Activated T-cell treated with anti-CD3 and anti-CD28 coated beads, Interleukin-2, amount 50 U/mL, for 4 hours (primary cell): ENCODE data around the gene B4GALT6. TPM values are rescaled to one million over a fixed set of nuclear protein-coding genes. Genes with fewer than 3 reads are reported as not detected.

ENCODE experiments used
- ATAC-seq, 2 donors: fragments of 200-7000 bp; cut with Tn5 transposase; one replicate each; pipeline ENCODE4 v1.10.0; 2021
- DNase-seq: peaks from one replicate; pipeline ENCODE4 v3.0.0-alpha.2; 2020
- H3K27me3 Mint-ChIP-seq: one replicate; pipeline ENCODE4 v1.8.0; 2021; ENCODE audit warnings: low read depth, mixed read lengths
- H3K36me3 Mint-ChIP-seq: one replicate; pipeline ENCODE4 v1.8.0; 2022; ENCODE audit warnings: mixed read lengths; ENCODE audit not compliant: insufficient read depth
- H3K4me1 Mint-ChIP-seq: one replicate; pipeline ENCODE4 v1.8.0; 2021; ENCODE audit warnings: low read depth, mixed read lengths
- H3K4me3 Mint-ChIP-seq: one replicate; pipeline ENCODE4 v1.8.0; 2021; ENCODE audit warnings: mild to moderate bottlenecking, moderate library complexity, mixed read lengths
- H3K9me3 Mint-ChIP-seq: one replicate; pipeline ENCODE4 v1.8.0; 2021; ENCODE audit warnings: mixed read lengths
- total RNA-seq, 3 donors: library from RNA; stranded (reverse); gene quantifications; one replicate each; pipeline ENCODE4 v1.2.1, GENCODE V29; 2021

The B4GALT6 gene
- total RNA-seq, 3 donors from 2014 or later: 0.84 to 2.4 (median 1.3) TPM

DNA sequence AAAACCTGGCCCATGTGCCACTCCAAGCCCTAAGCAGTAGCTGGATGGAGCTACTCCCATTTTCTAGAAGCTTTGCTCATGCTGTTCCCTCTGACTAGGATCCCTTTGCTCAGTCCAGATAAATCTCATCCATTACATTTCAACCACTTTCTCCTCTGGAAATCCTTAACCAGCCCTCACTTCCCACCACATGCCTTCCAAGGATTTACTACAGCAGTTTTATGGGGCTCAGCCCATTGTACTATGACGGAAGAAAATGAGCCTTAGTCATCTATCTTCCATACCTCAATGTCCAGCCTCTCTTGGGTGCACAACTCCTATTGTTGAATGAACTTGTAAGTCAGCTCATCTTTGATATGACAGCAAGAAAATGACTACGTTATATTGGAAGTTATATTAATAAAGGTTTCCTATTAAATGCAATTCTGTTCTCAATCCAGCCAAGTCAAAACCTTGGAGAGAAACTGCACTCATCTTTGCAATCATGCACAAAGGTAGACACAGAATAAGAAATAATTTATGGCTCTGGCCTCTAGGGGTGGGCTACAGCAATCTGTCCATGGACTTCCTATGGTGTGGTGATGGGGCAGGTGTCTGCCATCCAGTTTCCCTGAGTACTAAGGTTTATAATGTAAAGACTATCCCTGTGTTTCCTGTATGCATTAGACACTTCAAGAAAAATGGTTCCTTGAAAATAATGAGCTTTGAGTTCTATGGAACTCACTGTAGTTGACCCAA is 3.4 kb downstream of the B4GALT6 start:
- Mint-ChIP-seq H3K9me3 (no peaks in the 10 kb centered on the region), H3K4me3 (no peak overlapping the region)

GRCh38 chr18:31680433-31680811 is 4.0 kb downstream of the B4GALT6 start:
- no peak overlapping the region for H3K4me3 Mint-ChIP-seq
- peaks cover 8% of the 10 kb centered on the region for H3K4me1 Mint-ChIP-seq
- peaks cover 23% of the 10 kb centered on the region for H3K27me3 Mint-ChIP-seq
- no peak for DNase-seq
- no peak for ATAC-seq
- no peaks in the 10 kb centered on the region for H3K9me3 Mint-ChIP-seq
- H3K36me3 Mint-ChIP-seq: no peaks in the 10 kb centered on the region

More for the DNA sequence above, 3.4 kb downstream of the B4GALT6 start:
- DNase-seq (no peak), ATAC-seq (no peak)
- H3K36me3 Mint-ChIP-seq: no peaks in the 10 kb centered on the region
- H3K4me1 Mint-ChIP-seq: peaks cover 8% of the 10 kb centered on the region
- H3K27me3 Mint-ChIP-seq: peaks cover 28% of the 10 kb centered on the region

GRCh38 chr18:31679791-31680432 is 4.5 kb downstream of the B4GALT6 start:
- H3K36me3 Mint-ChIP-seq: no peaks in the 10 kb centered on the region
- H3K9me3 Mint-ChIP-seq: no peaks in the 10 kb centered on the region
- H3K4me3 Mint-ChIP-seq: no peak overlapping the region
- no peak for DNase-seq
- peaks cover 23% of the 10 kb centered on the region for H3K27me3 Mint-ChIP-seq
- peaks cover 8% of the 10 kb centered on the region for H3K4me1 Mint-ChIP-seq
- no peak for ATAC-seq

DNA sequence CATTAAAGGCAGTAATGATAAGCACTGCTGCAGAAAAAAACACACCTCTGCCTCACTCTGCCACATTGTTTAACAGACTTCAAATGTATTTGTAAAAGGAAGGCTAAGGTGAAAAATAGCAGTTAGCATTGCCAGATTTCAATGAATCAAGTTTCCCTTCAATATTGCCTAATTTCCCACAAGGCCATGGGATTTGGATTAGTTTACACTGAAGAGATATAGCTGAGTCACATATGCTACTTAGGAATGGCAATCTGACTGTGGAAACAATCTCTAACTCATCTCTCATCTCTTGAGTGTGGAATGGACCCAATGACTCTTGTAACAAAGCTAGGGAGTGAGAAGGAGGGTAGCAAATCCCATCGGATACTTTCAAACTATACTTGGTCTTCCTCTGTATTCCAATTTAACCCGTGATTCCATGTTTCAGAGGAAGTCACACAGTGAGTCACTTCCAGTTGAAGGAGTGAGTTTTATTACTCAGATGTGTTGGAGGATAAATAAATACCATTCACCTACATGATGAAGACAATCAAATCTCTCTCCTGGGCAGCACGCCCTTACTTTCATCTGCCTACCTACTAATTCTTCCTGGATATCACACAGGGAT is 5.1 kb downstream of the B4GALT6 start:
- ATAC-seq: no peak
- no peaks in the 10 kb centered on the region for H3K9me3 Mint-ChIP-seq
- no peak overlapping the region for H3K4me3 Mint-ChIP-seq
- H3K4me1 Mint-ChIP-seq: peaks cover 6% of the 10 kb centered on the region
- peaks cover 22% of the 10 kb centered on the region for H3K27me3 Mint-ChIP-seq
- DNase-seq: no peak
- H3K36me3 Mint-ChIP-seq: no peaks in the 10 kb centered on the region

GRCh38 chr18:31678425-31678824 is 6.0 kb downstream of the B4GALT6 start:
- H3K4me1 Mint-ChIP-seq: no peaks in the 10 kb centered on the region
- H3K9me3 Mint-ChIP-seq: no peaks in the 10 kb centered on the region
- ATAC-seq (no peak), DNase-seq (no peak)
- H3K4me3 Mint-ChIP-seq: no peak overlapping the region
- H3K27me3 Mint-ChIP-seq: peaks cover 14% of the 10 kb centered on the region
- H3K36me3 Mint-ChIP-seq: no peaks in the 10 kb centered on the region

DNA sequence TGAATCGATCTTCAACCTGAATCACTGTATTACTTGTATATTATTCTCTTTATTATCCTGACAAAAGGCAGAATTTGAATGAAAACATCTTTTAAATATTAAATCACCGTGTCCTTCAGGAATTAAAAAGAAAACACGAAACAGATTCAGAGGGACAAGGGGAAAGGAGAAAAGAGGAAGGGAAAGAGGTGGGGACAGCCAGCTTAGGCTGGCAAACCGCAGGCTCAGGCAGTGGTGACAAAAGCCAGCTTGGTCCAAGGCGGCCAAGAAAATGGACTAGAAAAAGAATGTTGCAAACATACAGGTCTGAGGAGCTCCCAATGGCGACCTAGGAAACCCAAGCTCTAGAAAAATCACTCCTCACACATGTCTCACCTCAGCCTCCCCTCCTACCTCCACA is 6.8 kb downstream of the B4GALT6 start:
- Mint-ChIP-seq H3K27me3 (peaks cover 9% of the 10 kb centered on the region), H3K9me3 (no peaks in the 10 kb centered on the region), H3K4me1 (no peaks in the 10 kb centered on the region), H3K4me3 (no peak overlapping the region), H3K36me3 (no peaks in the 10 kb centered on the region)
- no peak for ATAC-seq
- no peak for DNase-seq

GRCh38 chr18:31675404-31675803 is 9.0 kb downstream of the B4GALT6 start:
- Mint-ChIP-seq H3K27me3 (peaks cover 8% of the 10 kb centered on the region), H3K4me3 (no peak overlapping the region), H3K9me3 (no peaks in the 10 kb centered on the region), H3K4me1 (no peaks in the 10 kb centered on the region), H3K36me3 (no peaks in the 10 kb centered on the region)
- no peak for DNase-seq
- ATAC-seq: no peak

- DNase-seq: no peak
- H3K9me3 Mint-ChIP-seq: no peaks in the 10 kb centered on the region
- no peak for ATAC-seq
- H3K36me3 Mint-ChIP-seq: no peaks in the 10 kb centered on the region
- H3K4me3 Mint-ChIP-seq: no peak overlapping the region
- H3K4me1 Mint-ChIP-seq: no peaks in the 10 kb centered on the region
- peaks cover 8% of the 10 kb centered on the region for H3K27me3 Mint-ChIP-seq
These were observed 11.7 kb downstream of the B4GALT6 start for GRCh38 chr18:31672628-31673135.

- peaks cover 8% of the 10 kb centered on the region for H3K27me3 Mint-ChIP-seq
- no peaks in the 10 kb centered on the region for H3K36me3 Mint-ChIP-seq
- DNase-seq: no peak
- H3K4me3 Mint-ChIP-seq: no peak overlapping the region
- H3K9me3 Mint-ChIP-seq: no peaks in the 10 kb centered on the region
- no peaks in the 10 kb centered on the region for H3K4me1 Mint-ChIP-seq
- no peak for ATAC-seq
These were observed 12.4 kb downstream of the B4GALT6 start for GRCh38 chr18:31671951-31672350.

GRCh38 chr18:31669541-31669940 is 14.8 kb downstream of the B4GALT6 start:
- no peaks in the 10 kb centered on the region for H3K4me1 Mint-ChIP-seq
- H3K27me3 Mint-ChIP-seq: peaks cover 8% of the 10 kb centered on the region
- no peak overlapping the region for H3K4me3 Mint-ChIP-seq
- ATAC-seq (no peak), DNase-seq (no peak)
- H3K36me3 Mint-ChIP-seq: no peaks in the 10 kb centered on the region
- no peaks in the 10 kb centered on the region for H3K9me3 Mint-ChIP-seq

DNA sequence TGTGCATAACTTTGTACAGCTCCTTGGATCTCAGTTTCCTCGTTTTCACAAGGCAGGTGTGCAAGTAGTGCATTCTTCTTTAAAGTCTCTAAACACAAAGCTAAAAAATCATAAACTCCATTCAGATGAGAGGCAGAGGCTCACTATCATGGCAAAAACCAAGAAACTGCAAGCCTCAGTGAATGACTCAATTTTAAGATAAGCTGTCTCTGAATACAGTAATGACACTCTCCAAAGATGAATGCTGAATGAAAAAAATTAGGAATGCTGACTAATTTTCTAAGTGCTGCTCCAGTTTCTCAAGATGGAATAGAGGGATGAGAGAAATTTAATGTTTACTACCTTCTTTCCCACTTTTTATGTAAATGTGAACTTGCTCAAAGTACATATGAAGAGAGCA is 17.2 kb downstream of the B4GALT6 start:
- Mint-ChIP-seq H3K36me3 (no peaks in the 10 kb centered on the region), H3K4me1 (no peaks in the 10 kb centered on the region), H3K4me3 (no peak overlapping the region), H3K9me3 (no peaks in the 10 kb centered on the region), H3K27me3 (peaks cover 8% of the 10 kb centered on the region)
- DNase-seq (no peak), ATAC-seq (no peak)

DNA sequence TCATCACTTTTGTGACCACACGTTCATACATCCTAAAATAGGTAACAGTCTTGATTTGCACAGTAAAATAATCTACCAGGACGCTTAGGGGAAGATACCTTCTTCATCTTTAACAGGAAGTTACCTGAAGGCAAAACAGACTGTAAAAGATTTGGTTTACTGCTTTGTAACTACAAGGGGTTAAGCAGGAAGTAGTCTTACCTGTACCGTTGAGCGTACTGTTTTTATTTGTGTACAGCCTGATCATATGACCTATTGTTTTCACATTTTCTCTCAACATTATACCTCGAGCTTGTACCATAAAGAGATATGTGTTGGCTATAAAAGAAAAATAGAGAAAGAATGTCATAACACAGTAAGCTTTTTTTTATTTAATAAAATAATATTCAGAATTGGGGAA is 18.3 kb downstream of the B4GALT6 start:
- peaks cover 5% of the 10 kb centered on the region for H3K27me3 Mint-ChIP-seq
- no peaks in the 10 kb centered on the region for H3K4me1 Mint-ChIP-seq
- no peaks in the 10 kb centered on the region for H3K36me3 Mint-ChIP-seq
- ATAC-seq (no peak), DNase-seq (no peak)
- H3K9me3 Mint-ChIP-seq: no peaks in the 10 kb centered on the region
- H3K4me3 Mint-ChIP-seq: no peak overlapping the region

- H3K27me3 Mint-ChIP-seq: peaks cover 2% of the 10 kb centered on the region
- H3K4me3 Mint-ChIP-seq: no peak overlapping the region
- no peak for DNase-seq
- peaks cover 5% of the 10 kb centered on the region for H3K4me1 Mint-ChIP-seq
- H3K36me3 Mint-ChIP-seq: no peaks in the 10 kb centered on the region
- ATAC-seq: no peak
- no peaks in the 10 kb centered on the region for H3K9me3 Mint-ChIP-seq
These were observed 20.3 kb downstream of the B4GALT6 start for GRCh38 chr18:31664101-31664500.

GRCh38 chr18:31661965-31662364 is 22.4 kb downstream of the B4GALT6 start:
- Mint-ChIP-seq H3K36me3 (no peaks in the 10 kb centered on the region), H3K27me3 (peaks cover 2% of the 10 kb centered on the region), H3K4me3 (no peak overlapping the region), H3K4me1 (peaks cover 13% of the 10 kb centered on the region), H3K9me3 (no peaks in the 10 kb centered on the region)
- no peak for ATAC-seq
- DNase-seq: no peak

DNA sequence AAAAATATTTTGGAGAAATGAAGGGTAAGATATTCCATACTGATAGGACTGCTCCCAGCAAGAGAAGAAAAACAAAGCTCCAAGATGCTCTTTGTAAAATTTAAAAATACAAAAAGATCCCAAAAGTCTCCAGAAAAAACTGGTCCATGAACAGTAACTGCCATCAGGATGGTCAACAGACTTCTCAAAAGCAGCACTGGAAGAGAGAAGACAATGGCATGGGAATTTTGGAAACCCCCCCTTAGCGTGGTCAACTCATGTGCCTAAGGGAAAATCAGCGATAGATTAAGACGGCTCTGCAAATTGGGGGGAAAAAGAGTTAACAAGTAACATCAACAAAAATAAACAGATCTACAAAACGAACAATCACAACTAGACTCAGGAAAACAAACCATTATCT is 23.6 kb downstream of the B4GALT6 start:
- no peaks in the 10 kb centered on the region for H3K36me3 Mint-ChIP-seq
- peaks cover 13% of the 10 kb centered on the region for H3K4me1 Mint-ChIP-seq
- H3K27me3 Mint-ChIP-seq: peaks cover 2% of the 10 kb centered on the region
- H3K4me3 Mint-ChIP-seq: no peak overlapping the region
- DNase-seq: no peak
- ATAC-seq: no peak
- H3K9me3 Mint-ChIP-seq: no peaks in the 10 kb centered on the region
